Vagina (tissue), 2 donors: Measurements from ENCODE around the gene FKBP3. TPM values are rescaled to one million over a fixed set of nuclear protein-coding genes. Genes with fewer than 3 reads are reported as not detected.

Experiments used
- DNase-seq, 2 donors: peaks; one replicate each; pipeline ENCODE4 v3.0.0-alpha.2; 2017; ENCODE audit errors: extremely low spot score in 2 of 2
- H3K27ac ChIP-seq: fragments of 200-600 bp; sonication (generic); one replicate; pipeline ENCODE4 v1.5.1; 2019
- H3K27me3 ChIP-seq: fragments of 200-600 bp; sonication (generic); one replicate; pipeline ENCODE4 v1.5.1; 2019
- H3K36me3 ChIP-seq, 2 donors: fragments of 200-600 bp; sonication (generic); one replicate each; pipeline ENCODE4 v1.5.1; 2017 to 2019
- H3K4me1 ChIP-seq: fragments of 200-600 bp; sonication (generic); one replicate; pipeline ENCODE4 v1.5.1; 2019
- H3K4me3 ChIP-seq, 2 donors: fragments of 200-600 bp; sonication (generic); 1 replicate in 1 of 2; 2 replicates in 1 of 2; pipeline ENCODE4 v1.5.1; 2016 to 2019
- H3K9me3 ChIP-seq: fragments of 200-600 bp; sonication (generic); one replicate; pipeline ENCODE4 v1.5.1; 2019
- CTCF ChIP-seq, 3 experiments: fragments of 450-650 bp in 2 of 3; fragments of 200-600 bp in 1 of 3; sonication (generic) in 1 of 3; IDR thresholded peaks; one replicate each; pipeline ENCODE4 v1.5.1; 2017 to 2019; ENCODE audit warnings: antibody characterized with exemption in 3 of 3, mild to moderate bottlenecking in 2 of 3, moderate library complexity in 2 of 3
- POLR2A ChIP-seq, 2 donors: fragments of 450-650 bp; IDR thresholded peaks; one replicate each; pipeline ENCODE4 v1.6.1; 2017; ENCODE audit warnings: antibody characterized with exemption in 2 of 2, mild to moderate bottlenecking in 2 of 2, moderate library complexity in 2 of 2
- POLR2AphosphoS5 ChIP-seq, 2 donors: sonication (generic); formaldehyde crosslinking; IDR thresholded peaks; one replicate each; pipeline ENCODE4 v1.9.0; 2017; ENCODE audit warnings: antibody characterized with exemption in 2 of 2, mild to moderate bottlenecking in 2 of 2, low read depth in 1 of 2; ENCODE audit not compliant: insufficient read depth in 1 of 2
- intact Hi-C: fragments of 100-400 bp; cut with DNase I; formaldehyde crosslinking; loops from one replicate; pipeline ENCODE4 v1.15.1; 2023
- total RNA-seq: library from RNA; depleted of rRNA; stranded (reverse); fragments of >200 nt; gene quantifications from one replicate; pipeline ENCODE4 v1.2.3, GENCODE V29; 2016

The FKBP3 gene
- total RNA-seq, 1 donor from 2014 or later = 37.1 TPM

DNA sequence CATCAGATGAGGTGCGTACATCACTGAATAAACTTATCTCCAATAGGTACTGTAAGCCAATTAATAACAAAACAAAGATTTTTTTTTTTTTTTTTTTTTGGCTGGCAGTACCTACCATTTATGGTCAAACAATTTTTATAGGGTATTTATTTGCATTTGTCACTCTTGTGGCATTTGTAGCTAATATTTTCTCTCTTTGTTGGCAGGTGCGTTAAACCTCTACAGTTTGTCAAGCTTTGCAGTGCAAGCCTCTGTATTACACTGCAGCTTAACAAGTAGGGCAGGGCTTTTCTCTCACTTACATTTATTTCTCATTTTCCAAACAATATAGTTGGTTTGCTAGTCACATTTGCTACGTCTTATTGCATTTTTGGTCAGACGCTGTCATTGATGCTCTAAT lies 38.1 kb downstream of the FKBP3 start:
- no peak overlapping the region for H3K4me3 ChIP-seq
- intact Hi-C loops = no loop called here
- H3K4me1 ChIP-seq = no peaks in the 10 kb centered on the region
- H3K27me3 ChIP-seq = no peaks in the 10 kb centered on the region
- peaks cover 0 to 41% of the 10 kb centered on the region in 2 donors for H3K36me3 ChIP-seq
- no peak for TF ChIP-seq CTCF (IDR thresholded peaks at IDR 0.05)
- TF ChIP-seq POLR2AphosphoS5 (IDR thresholded peaks at IDR 0.05; ENCODE audit: insufficient read depth in 1 of 2, low read depth in 1 of 2) = no peak
- TF ChIP-seq POLR2A (IDR thresholded peaks at IDR 0.05) = no peak
- H3K27ac ChIP-seq = no peak overlapping the region
- no peaks in the 10 kb centered on the region for H3K9me3 ChIP-seq
- no peak for DNase-seq

DNA sequence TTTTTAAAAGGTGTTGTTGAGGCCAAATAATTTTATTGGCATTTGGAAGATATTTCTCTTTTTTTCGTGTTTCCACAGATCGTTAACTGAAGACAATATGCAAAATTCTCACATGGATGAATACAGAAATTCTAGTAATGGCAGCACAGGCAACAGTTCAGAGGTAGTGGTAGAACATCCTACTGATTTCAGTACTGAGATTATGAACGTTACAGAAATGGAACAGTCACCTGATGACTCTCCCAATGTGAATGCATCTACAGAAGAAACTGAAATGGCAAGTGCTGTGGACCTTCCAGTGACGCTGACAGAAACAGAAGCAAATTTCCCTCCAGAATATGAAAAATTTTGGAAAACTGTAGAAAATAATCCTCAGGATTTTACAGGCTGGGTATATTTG lies 39.1 kb downstream of the FKBP3 start:
- Histone ChIP-seq H3K9me3 (no peaks in the 10 kb centered on the region), H3K4me3 (no peak overlapping the region), H3K4me1 (peaks cover 10% of the 10 kb centered on the region), H3K36me3 (peaks cover 0 to 32% of the 10 kb centered on the region in 2 donors), H3K27ac (no peak overlapping the region), H3K27me3 (no peaks in the 10 kb centered on the region)
- intact Hi-C loops = no loop called here
- TF ChIP-seq POLR2A (IDR thresholded peaks at IDR 0.05) (no peak), CTCF (IDR thresholded peaks at IDR 0.05) (no peak), POLR2AphosphoS5 (IDR thresholded peaks at IDR 0.05; ENCODE audit: insufficient read depth in 1 of 2, low read depth in 1 of 2) (no peak)
- no peak for DNase-seq

- Histone ChIP-seq H3K4me1 (peaks cover 15% of the 10 kb centered on the region), H3K27me3 (no peaks in the 10 kb centered on the region), H3K27ac (no peak overlapping the region), H3K36me3 (peaks cover 0 to 23% of the 10 kb centered on the region in 2 donors), H3K9me3 (no peaks in the 10 kb centered on the region), H3K4me3 (no peak overlapping the region)
- intact Hi-C loops = no loop called here
- TF ChIP-seq POLR2AphosphoS5 (IDR thresholded peaks at IDR 0.05; ENCODE audit: insufficient read depth in 1 of 2, low read depth in 1 of 2) (no peak), POLR2A (IDR thresholded peaks at IDR 0.05) (no peak), CTCF (IDR thresholded peaks at IDR 0.05) (no peak)
- DNase-seq = no peak
Observed at GRCh38 chr14:45094275-45094674, 40.0 kb downstream of the FKBP3 start.

DNA sequence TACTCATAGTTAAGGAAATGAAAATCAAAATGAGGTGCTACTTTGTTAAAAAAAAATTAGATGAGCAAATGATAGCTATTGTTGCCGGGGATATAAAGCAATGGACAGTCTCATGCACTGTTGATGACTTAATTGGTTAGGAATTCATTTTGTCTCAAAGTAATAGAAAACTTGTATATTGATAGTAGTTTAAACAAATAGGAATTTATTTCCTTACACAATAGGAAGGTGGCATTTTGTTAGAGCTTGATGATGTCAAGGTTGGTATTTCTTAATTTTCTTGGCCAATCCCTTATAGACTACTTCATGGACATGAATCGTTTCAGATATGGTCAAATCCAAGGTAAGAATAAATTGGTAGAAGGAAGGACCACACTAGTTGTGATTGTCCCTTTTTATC lies 42.6 kb downstream of the FKBP3 start:
- H3K4me1 ChIP-seq = peaks cover 40% of the 10 kb centered on the region
- TF ChIP-seq POLR2A (IDR thresholded peaks at IDR 0.05) (no peak), POLR2AphosphoS5 (IDR thresholded peaks at IDR 0.05; ENCODE audit: insufficient read depth in 1 of 2, low read depth in 1 of 2) (no peak), CTCF (IDR thresholded peaks at IDR 0.05) (no peak)

DNA sequence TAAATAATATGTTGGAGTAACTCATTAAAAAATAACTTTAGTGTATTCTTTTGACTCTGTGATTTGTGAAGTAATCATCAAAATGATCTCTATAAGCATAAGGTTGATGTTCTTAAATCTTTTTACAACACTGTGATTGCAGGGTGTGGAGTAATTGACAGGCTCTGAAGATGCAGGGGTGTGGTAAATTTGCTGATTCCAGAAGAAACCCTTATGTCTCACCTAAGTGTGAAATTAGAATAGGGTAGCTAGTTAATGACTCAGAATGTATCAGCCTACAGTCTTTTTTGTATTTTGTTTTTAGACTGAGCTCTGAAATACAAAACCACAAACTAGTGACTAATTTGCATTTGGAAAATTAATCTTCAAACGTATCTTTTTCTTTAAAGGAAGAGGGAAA lies 44.5 kb downstream of the FKBP3 start:
- no peaks in the 10 kb centered on the region for H3K36me3 ChIP-seq
- H3K27me3 ChIP-seq = no peaks in the 10 kb centered on the region
- H3K4me3 ChIP-seq = no peak overlapping the region
- no peak for DNase-seq
- no peak for TF ChIP-seq POLR2A (IDR thresholded peaks at IDR 0.05)
- TF ChIP-seq POLR2AphosphoS5 (IDR thresholded peaks at IDR 0.05; ENCODE audit: insufficient read depth in 1 of 2, low read depth in 1 of 2) = peak in 1 of 2 donors; percentile 36
- TF ChIP-seq CTCF (IDR thresholded peaks at IDR 0.05) = no peak
- no peaks in the 10 kb centered on the region for H3K9me3 ChIP-seq
- peaks cover 59% of the 10 kb centered on the region for H3K4me1 ChIP-seq
- H3K27ac ChIP-seq = no peak overlapping the region
- intact Hi-C loops = no loop called here

More for the DNA sequence above, 42.6 kb downstream of the FKBP3 start:
- no peak overlapping the region for H3K4me3 ChIP-seq
- peaks cover 0 to 8% of the 10 kb centered on the region in 2 donors for H3K36me3 ChIP-seq
- intact Hi-C loops = no loop called here
- H3K9me3 ChIP-seq = no peaks in the 10 kb centered on the region
- DNase-seq = no peak
- no peaks in the 10 kb centered on the region for H3K27me3 ChIP-seq
- H3K27ac ChIP-seq = no peak overlapping the region
